Measurements from ENCODE around the gene ELL. TPM values are rescaled to one million over a fixed set of nuclear protein-coding genes. Genes with fewer than 3 reads are reported as not detected.
A peak's percentile ranks its signal among the peaks of the same experiment; 100 is the strongest.

The ELL gene
- total and polyA plus RNA-seq, 8 donors = 4.1 to 88.7 (median 11.2) TPM

DNA sequence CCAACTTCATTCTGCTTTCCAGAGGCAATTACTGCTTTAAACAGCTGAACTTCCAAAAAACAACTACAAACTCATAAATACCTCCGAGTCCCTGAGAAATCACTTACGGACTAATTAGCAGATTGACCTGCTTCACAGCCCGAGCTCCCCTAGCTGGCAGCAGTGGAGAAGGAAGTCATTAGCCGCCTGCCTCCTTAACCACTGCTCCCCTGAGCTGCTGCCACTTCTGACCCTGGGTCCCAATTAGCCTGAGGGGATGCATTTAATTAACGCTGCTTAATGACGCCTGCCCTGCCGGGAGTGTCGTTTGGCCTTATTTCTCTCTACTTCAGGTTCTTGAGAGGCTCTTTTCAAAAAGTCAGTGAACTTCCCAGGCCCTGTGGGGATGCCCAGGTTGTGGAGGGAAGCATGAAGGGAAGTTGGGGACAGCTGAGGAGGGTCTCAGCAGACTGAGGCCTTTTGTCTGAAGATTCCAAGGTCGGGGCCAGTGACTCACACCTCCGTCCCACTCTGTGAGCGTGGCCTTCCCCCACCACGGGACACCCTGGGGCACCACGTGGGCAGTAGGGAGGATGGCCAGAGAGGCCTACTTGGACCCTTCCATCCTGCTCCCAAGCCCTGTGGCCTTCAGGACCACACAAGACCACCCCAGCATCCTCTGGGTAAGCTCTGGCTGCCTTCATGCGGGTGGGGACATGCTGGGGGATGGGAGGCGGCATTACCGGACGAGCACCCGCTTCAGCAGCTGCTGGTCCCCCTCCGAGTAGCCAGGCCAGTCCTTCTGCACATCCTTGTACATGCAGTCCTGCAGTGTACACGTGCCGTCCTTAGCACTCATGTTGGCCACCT lies 64.2 kb downstream of the ELL start:
- H3K36me3 ChIP-seq = peaks cover 38 to 91% (median 76%) of the 10 kb centered on the region in 4 donors
- intact Hi-C loops (cut with DNase I; ENCODE audit: low total_unique reads) = loop anchor here (10.0 kb wide), 1 partner anchor 387 kb away; no protein-coding TSS in a partner anchor
- no peak for TF ChIP-seq EP300 (IDR thresholded peaks at IDR 0.05)
- TF ChIP-seq, protein P1, sequence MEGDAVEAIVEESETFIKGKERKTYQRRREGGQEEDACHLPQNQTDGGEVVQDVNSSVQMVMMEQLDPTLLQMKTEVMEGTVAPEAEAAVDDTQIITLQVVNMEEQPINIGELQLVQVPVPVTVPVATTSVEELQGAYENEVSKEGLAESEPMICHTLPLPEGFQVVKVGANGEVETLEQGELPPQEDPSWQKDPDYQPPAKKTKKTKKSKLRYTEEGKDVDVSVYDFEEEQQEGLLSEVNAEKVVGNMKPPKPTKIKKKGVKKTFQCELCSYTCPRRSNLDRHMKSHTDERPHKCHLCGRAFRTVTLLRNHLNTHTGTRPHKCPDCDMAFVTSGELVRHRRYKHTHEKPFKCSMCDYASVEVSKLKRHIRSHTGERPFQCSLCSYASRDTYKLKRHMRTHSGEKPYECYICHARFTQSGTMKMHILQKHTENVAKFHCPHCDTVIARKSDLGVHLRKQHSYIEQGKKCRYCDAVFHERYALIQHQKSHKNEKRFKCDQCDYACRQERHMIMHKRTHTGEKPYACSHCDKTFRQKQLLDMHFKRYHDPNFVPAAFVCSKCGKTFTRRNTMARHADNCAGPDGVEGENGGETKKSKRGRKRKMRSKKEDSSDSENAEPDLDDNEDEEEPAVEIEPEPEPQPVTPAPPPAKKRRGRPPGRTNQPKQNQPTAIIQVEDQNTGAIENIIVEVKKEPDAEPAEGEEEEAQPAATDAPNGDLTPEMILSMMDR (IDR thresholded peaks at IDR 0.05) = no peak
- no peak for TF ChIP-seq POLR2AphosphoS5 (IDR thresholded peaks at IDR 0.05)
- no peak for TF ChIP-seq POLR2A (IDR thresholded peaks at IDR 0.05)

DNA sequence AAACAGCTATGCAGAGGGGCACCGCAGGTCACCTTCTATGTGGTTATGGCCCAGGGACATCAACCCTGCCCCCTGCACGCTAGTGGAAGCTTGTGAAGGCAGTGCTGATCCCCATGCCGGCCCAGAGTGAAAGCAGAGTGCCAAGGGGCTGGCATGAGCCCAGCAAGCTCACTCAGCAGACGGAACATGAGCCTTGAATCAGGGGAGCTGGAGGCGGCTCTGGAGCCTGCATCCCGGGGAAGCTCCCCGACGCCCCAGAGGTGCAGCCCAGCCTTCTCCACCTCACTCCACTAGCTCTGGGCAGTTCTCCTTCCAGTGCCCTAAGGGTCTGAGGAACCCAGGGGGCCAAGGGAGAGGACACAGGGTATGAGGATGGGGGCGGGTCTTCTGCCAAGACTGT lies 64.9 kb downstream of the ELL start:
- DNase-seq = no peak
- intact Hi-C loops (cut with DNase I; ENCODE audit: low total_unique reads) = loop anchor here (10.0 kb wide), 1 partner anchor 388 kb away; no protein-coding TSS in a partner anchor
- WGBS, 5 donors = 53 to 79% (median 69%) methylated on average over 4 to 9 of the region's 9 CpGs

More for the DNA sequence above, 64.2 kb downstream of the ELL start:
- H3K4me3 ChIP-seq = no peak overlapping the region
- H3K27me3 ChIP-seq = no peaks in the 10 kb centered on the region
- no peaks in the 10 kb centered on the region for H3K9me3 ChIP-seq
- peaks cover 18 to 58% (median 36%) of the 10 kb centered on the region in 4 donors for H3K4me1 ChIP-seq
- peak overlapping the region in 4 of 5 donors; percentile 3 to 89 (median 64) for H3K27ac ChIP-seq
- WGBS, 5 donors = 81 to 91% (median 85%) methylated on average over 21 of the region's 21 CpGs
- no peak for DNase-seq

DNA sequence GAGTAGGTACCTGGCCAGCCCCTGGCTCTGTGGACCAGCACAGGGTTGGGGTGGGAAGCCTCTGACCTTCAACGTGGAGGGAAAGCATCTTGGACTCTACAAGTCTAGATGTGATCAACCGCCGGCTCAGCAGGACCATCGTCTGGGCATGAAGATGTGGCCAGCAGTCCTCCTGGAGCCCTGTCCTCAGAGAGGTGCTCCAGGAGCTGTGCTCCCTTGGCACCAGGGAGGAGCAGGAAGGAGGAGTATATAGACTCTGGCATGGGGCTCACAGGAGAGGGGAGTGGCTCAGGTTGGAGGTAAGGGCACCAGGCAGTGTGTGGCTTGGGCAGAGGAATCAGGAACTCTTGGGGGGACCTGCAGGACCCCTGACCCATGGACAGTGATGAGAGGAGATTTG lies 65.6 kb downstream of the ELL start:
- intact Hi-C loops (cut with DNase I; ENCODE audit: low total_unique reads) = loop anchor here (10.0 kb wide), 1 partner anchor 389 kb away; no protein-coding TSS in a partner anchor
- no peak overlapping the region for H3K4me3 ChIP-seq
- TF ChIP-seq EP300 (IDR thresholded peaks at IDR 0.05) (no peak), POLR2A (IDR thresholded peaks at IDR 0.05) (no peak), POLR2AphosphoS5 (IDR thresholded peaks at IDR 0.05) (no peak)
- TF ChIP-seq, protein P1 (IDR thresholded peaks at IDR 0.05) = no peak
- DNase-seq = no peak
- no peaks in the 10 kb centered on the region for H3K9me3 ChIP-seq
- WGBS, 5 donors = 89 to 98% (median 89%) methylated on average over 4 of the region's 4 CpGs
- H3K4me1 ChIP-seq = peaks cover 13 to 47% (median 29%) of the 10 kb centered on the region in 4 donors
- peak overlapping the region in 4 of 5 donors; percentile 3 to 89 (median 64) for H3K27ac ChIP-seq
- peaks cover 32 to 95% (median 81%) of the 10 kb centered on the region in 4 donors for H3K36me3 ChIP-seq
- no peaks in the 10 kb centered on the region for H3K27me3 ChIP-seq

More for the DNA sequence above, 64.9 kb downstream of the ELL start:
- Histone ChIP-seq H3K4me1 (peaks cover 18 to 50% (median 34%) of the 10 kb centered on the region in 4 donors), H3K27me3 (no peaks in the 10 kb centered on the region), H3K36me3 (peaks cover 38 to 94% (median 80%) of the 10 kb centered on the region in 4 donors), H3K4me3 (no peak overlapping the region), H3K9me3 (no peaks in the 10 kb centered on the region), H3K27ac (peak overlapping the region in 4 of 5 donors; percentile 3 to 89 (median 64))
- no peak for TF ChIP-seq POLR2A (IDR thresholded peaks at IDR 0.05)
- TF ChIP-seq, protein P1 (IDR thresholded peaks at IDR 0.05) = no peak
- no peak for TF ChIP-seq EP300 (IDR thresholded peaks at IDR 0.05)
- TF ChIP-seq POLR2AphosphoS5 (IDR thresholded peaks at IDR 0.05) = no peak

DNA sequence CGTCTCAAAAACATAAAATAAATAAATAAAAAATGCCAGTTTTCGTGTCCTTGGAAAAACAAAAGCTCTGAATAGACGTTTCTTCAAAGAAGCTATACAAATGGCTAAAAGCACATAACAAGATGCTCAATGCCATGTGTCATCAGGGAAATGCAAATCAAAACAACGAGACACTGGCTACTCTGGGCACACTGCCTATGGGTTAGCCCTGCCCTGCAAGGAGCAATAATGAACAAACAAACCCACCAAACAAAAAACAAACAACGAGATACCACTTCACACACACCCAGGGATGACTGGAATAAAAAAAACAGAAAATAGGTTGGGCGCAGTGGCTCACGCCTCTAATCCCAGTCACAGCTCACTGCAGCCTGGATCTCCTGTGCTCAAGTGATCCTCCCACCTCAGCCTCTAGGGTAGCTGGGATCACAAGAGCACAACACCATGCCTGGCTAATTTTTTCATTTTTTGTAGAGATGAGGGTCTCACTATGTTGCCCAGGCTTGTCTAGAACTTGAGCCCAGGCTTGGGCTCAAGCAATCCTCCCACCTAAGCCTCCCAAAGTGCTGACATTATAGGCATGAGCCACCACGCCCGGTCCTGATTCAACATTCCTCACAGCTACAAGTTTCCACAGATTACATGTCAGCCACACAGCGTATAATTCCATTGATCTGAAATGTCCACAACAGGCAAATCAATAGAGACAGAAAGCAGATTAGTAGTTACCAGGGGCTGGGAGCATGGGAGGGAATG lies 68.4 kb downstream of the ELL start:
- no peaks in the 10 kb centered on the region for H3K27me3 ChIP-seq
- WGBS, 5 donors = 68 to 80% (median 74%) methylated on average over 10 of the region's 10 CpGs
- intact Hi-C loops (cut with DNase I; ENCODE audit: low total_unique reads) = loop anchor here (10.0 kb wide), 1 partner anchor 391 kb away; no protein-coding TSS in a partner anchor
- no peak overlapping the region for H3K4me3 ChIP-seq
- no peak for DNase-seq
- H3K27ac ChIP-seq = no peak overlapping the region
- H3K9me3 ChIP-seq = no peaks in the 10 kb centered on the region
- peaks cover 0 to 38% (median 19%) of the 10 kb centered on the region in 4 donors for H3K4me1 ChIP-seq
- TF ChIP-seq POLR2AphosphoS5 (IDR thresholded peaks at IDR 0.05) (no peak), EP300 (IDR thresholded peaks at IDR 0.05) (no peak), POLR2A (IDR thresholded peaks at IDR 0.05) (no peak)
- TF ChIP-seq, protein P1 (IDR thresholded peaks at IDR 0.05) = no peak
- peaks cover 43 to 95% (median 86%) of the 10 kb centered on the region in 4 donors for H3K36me3 ChIP-seq
